ENCODE data around the gene FAM24B.

FAM24B gene

GRCh38 chr10:122852261-122852660 lies 27.1 kb downstream of the FAM24B start:
- DNase-seq (no peak), ATAC-seq (replicated peaks) (no peak)
- Mint-ChIP-seq H3K27ac (no peak overlapping the region), H3K4me1 (ENCODE audit: low read depth in 2 of 2) (peaks cover 6 to 17% of the 10 kb centered on the region in 2 donors), H3K4me3 (no peak overlapping the region), H3K36me3 (ENCODE audit: insufficient read depth) (peaks cover 10% of the 10 kb centered on the region), H3K27me3 (no peaks in the 10 kb centered on the region), H3K9me3 (no peaks in the 10 kb centered on the region)

GRCh38 chr10:122850705-122851640 lies 28.4 kb downstream of the FAM24B start:
- Mint-ChIP-seq H3K4me1 (ENCODE audit: low read depth in 2 of 2) (peaks cover 4 to 8% of the 10 kb centered on the region in 2 donors), H3K4me3 (no peak overlapping the region), H3K27me3 (no peaks in the 10 kb centered on the region), H3K27ac (no peak overlapping the region), H3K36me3 (ENCODE audit: insufficient read depth) (peaks cover 11% of the 10 kb centered on the region), H3K9me3 (peaks cover 0 to 3% of the 10 kb centered on the region in 2 donors)
- DNase-seq (no peak), ATAC-seq (replicated peaks) (no peak)

- no peak for DNase-seq
- H3K4me3 Mint-ChIP-seq: no peak overlapping the region
- H3K9me3 Mint-ChIP-seq: peaks cover 0 to 9% of the 10 kb centered on the region in 2 donors
- ATAC-seq (replicated peaks): no peak
- no peaks in the 10 kb centered on the region for H3K27me3 Mint-ChIP-seq
- H3K36me3 Mint-ChIP-seq (ENCODE audit: insufficient read depth): peaks cover 12% of the 10 kb centered on the region
- peaks cover 7 to 8% of the 10 kb centered on the region in 2 donors for H3K4me1 Mint-ChIP-seq (ENCODE audit: low read depth in 2 of 2)
- no peak overlapping the region for H3K27ac Mint-ChIP-seq
Measured at GRCh38 chr10:122849900-122850605, 29.3 kb downstream of the FAM24B start.

- Mint-ChIP-seq H3K4me3 (no peak overlapping the region), H3K4me1 (ENCODE audit: low read depth in 2 of 2) (peaks cover 5 to 7% of the 10 kb centered on the region in 2 donors), H3K36me3 (ENCODE audit: insufficient read depth) (peaks cover 14% of the 10 kb centered on the region), H3K27me3 (no peaks in the 10 kb centered on the region), H3K9me3 (peaks cover 0 to 9% of the 10 kb centered on the region in 2 donors), H3K27ac (no peak overlapping the region)
- ATAC-seq (replicated peaks) (no peak), DNase-seq (no peak)
Measured at GRCh38 chr10:122849090-122849489, 30.3 kb downstream of the FAM24B start.

- Mint-ChIP-seq H3K27me3 (no peaks in the 10 kb centered on the region), H3K27ac (no peak overlapping the region), H3K36me3 (ENCODE audit: insufficient read depth) (peaks cover 14% of the 10 kb centered on the region), H3K4me3 (no peak overlapping the region), H3K4me1 (ENCODE audit: low read depth in 2 of 2) (peaks cover 0 to 7% of the 10 kb centered on the region in 2 donors), H3K9me3 (peaks cover 0 to 9% of the 10 kb centered on the region in 2 donors)
- no peak for ATAC-seq (replicated peaks)
- DNase-seq: no peak
Measured at GRCh38 chr10:122847782-122848604, 31.4 kb downstream of the FAM24B start.

- no peaks in the 10 kb centered on the region for H3K27me3 Mint-ChIP-seq
- H3K4me3 Mint-ChIP-seq: no peak within 1 kb of the TSS
- H3K9me3 Mint-ChIP-seq: peaks cover 0 to 9% of the 10 kb centered on the region in 2 donors
- peaks cover 11% of the 10 kb centered on the region for H3K36me3 Mint-ChIP-seq (ENCODE audit: insufficient read depth)
- DNase-seq (no peak), ATAC-seq (replicated peaks) (no peak)
- peaks cover 0 to 7% of the 10 kb centered on the region in 2 donors for H3K4me1 Mint-ChIP-seq (ENCODE audit: low read depth in 2 of 2)
- no peak within 1 kb of the TSS for H3K27ac Mint-ChIP-seq
Measured at GRCh38 chr10:122845783-122846332, 33.5 kb downstream of the FAM24B start, which contains the start of gene CUZD1. Gene CUZD1, minus strand, starts transcription at chr10:122845857. Its CDS starts 14 bp downstream, at chr10:122845843.

GRCh38 chr10:122844146-122844545 lies 35.2 kb downstream of the FAM24B start:
- peaks cover 0 to 9% of the 10 kb centered on the region in 2 donors for H3K9me3 Mint-ChIP-seq
- no peak overlapping the region for H3K4me3 Mint-ChIP-seq
- peaks cover 5% of the 10 kb centered on the region for H3K36me3 Mint-ChIP-seq (ENCODE audit: insufficient read depth)
- no peak overlapping the region for H3K27ac Mint-ChIP-seq
- H3K4me1 Mint-ChIP-seq (ENCODE audit: low read depth in 2 of 2): peaks cover 0 to 4% of the 10 kb centered on the region in 2 donors
- H3K27me3 Mint-ChIP-seq: no peaks in the 10 kb centered on the region
- ATAC-seq (replicated peaks) (no peak), DNase-seq (no peak)

- H3K27ac Mint-ChIP-seq: no peak overlapping the region
Measured at GRCh38 chr10:122841569-122841968, 37.8 kb downstream of the FAM24B start.

GRCh38 chr10:122839505-122839904 lies 39.9 kb downstream of the FAM24B start:
- no peaks in the 10 kb centered on the region for H3K9me3 Mint-ChIP-seq

More at GRCh38 chr10:122841569-122841968, 37.8 kb downstream of the FAM24B start:
- Mint-ChIP-seq H3K36me3 (ENCODE audit: insufficient read depth) (peaks cover 2% of the 10 kb centered on the region), H3K4me3 (no peak overlapping the region), H3K27me3 (no peaks in the 10 kb centered on the region), H3K4me1 (ENCODE audit: low read depth in 2 of 2) (peaks cover 0 to 4% of the 10 kb centered on the region in 2 donors), H3K9me3 (peaks cover 0 to 9% of the 10 kb centered on the region in 2 donors)
- DNase-seq (no peak), ATAC-seq (replicated peaks) (no peak)

GRCh38 chr10:122838880-122839279 lies 40.5 kb downstream of the FAM24B start:
- H3K27ac Mint-ChIP-seq: no peak overlapping the region
- no peak for DNase-seq
- H3K36me3 Mint-ChIP-seq (ENCODE audit: insufficient read depth): peaks cover 2% of the 10 kb centered on the region
- ATAC-seq (replicated peaks): no peak
- H3K9me3 Mint-ChIP-seq: no peaks in the 10 kb centered on the region
- no peaks in the 10 kb centered on the region for H3K4me1 Mint-ChIP-seq (ENCODE audit: low read depth in 2 of 2)
- no peaks in the 10 kb centered on the region for H3K27me3 Mint-ChIP-seq
- no peak overlapping the region for H3K4me3 Mint-ChIP-seq

More at GRCh38 chr10:122839505-122839904, 39.9 kb downstream of the FAM24B start:
- Mint-ChIP-seq H3K27ac (no peak overlapping the region), H3K4me1 (ENCODE audit: low read depth in 2 of 2) (no peaks in the 10 kb centered on the region), H3K27me3 (no peaks in the 10 kb centered on the region), H3K4me3 (no peak overlapping the region), H3K36me3 (ENCODE audit: insufficient read depth) (no peaks in the 10 kb centered on the region)
- ATAC-seq (replicated peaks): no peak
- no peak for DNase-seq

- H3K9me3 Mint-ChIP-seq: no peaks in the 10 kb centered on the region
- no peak overlapping the region for H3K27ac Mint-ChIP-seq
- peaks cover 15% of the 10 kb centered on the region for H3K36me3 Mint-ChIP-seq (ENCODE audit: insufficient read depth)
- H3K27me3 Mint-ChIP-seq: no peaks in the 10 kb centered on the region
- ATAC-seq (replicated peaks) (no peak), DNase-seq (no peak)
- H3K4me3 Mint-ChIP-seq: no peak overlapping the region
- H3K4me1 Mint-ChIP-seq (ENCODE audit: low read depth in 2 of 2): no peaks in the 10 kb centered on the region
Measured at GRCh38 chr10:122835908-122836307, 43.5 kb downstream of the FAM24B start.

- Mint-ChIP-seq H3K9me3 (no peaks in the 10 kb centered on the region), H3K27ac (no peak overlapping the region), H3K36me3 (ENCODE audit: insufficient read depth) (peaks cover 15% of the 10 kb centered on the region), H3K4me1 (ENCODE audit: low read depth in 2 of 2) (no peaks in the 10 kb centered on the region), H3K27me3 (peaks cover 0 to 8% of the 10 kb centered on the region in 2 donors), H3K4me3 (no peak overlapping the region)
- ATAC-seq (replicated peaks): no peak
- DNase-seq: no peak
Measured at GRCh38 chr10:122830965-122831353, 48.4 kb downstream of the FAM24B start.
